Measurements from ENCODE around the gene RNF2. TPM values are rescaled to one million over a fixed set of nuclear protein-coding genes. Genes with fewer than 3 reads are reported as not detected.

Gene RNF2
- total RNA-seq, 1 donor from 2014 or later = 15.9 TPM

GRCh38 chr1:185070051-185070450, 24.7 kb downstream of the RNF2 start:
- no peaks in the 10 kb centered on the region for H3K9me3 ChIP-seq
- TF ChIP-seq CTCF (IDR thresholded peaks at IDR 0.05) = no peak
- intact Hi-C loops (cut with DNase I) = no loop called here
- H3K27ac ChIP-seq = no peak overlapping the region
- H3K36me3 ChIP-seq = no peaks in the 10 kb centered on the region
- H3K4me1 ChIP-seq = no peaks in the 10 kb centered on the region
- ATAC-seq (no peak), DNase-seq (no peak)
- H3K4me3 ChIP-seq = no peak overlapping the region
- H3K27me3 ChIP-seq = no peaks in the 10 kb centered on the region

GRCh38 chr1:185073725-185074124, 28.4 kb downstream of the RNF2 start:
- Histone ChIP-seq H3K36me3 (no peaks in the 10 kb centered on the region), H3K4me3 (no peak overlapping the region), H3K9me3 (no peaks in the 10 kb centered on the region), H3K27me3 (no peaks in the 10 kb centered on the region), H3K4me1 (no peaks in the 10 kb centered on the region), H3K27ac (no peak overlapping the region)
- DNase-seq (no peak), ATAC-seq (no peak)
- TF ChIP-seq CTCF (IDR thresholded peaks at IDR 0.05) = no peak
- intact Hi-C loops (cut with DNase I) = no loop called here

GRCh38 chr1:185074307-185074706, 28.9 kb downstream of the RNF2 start:
- no peak for TF ChIP-seq CTCF (IDR thresholded peaks at IDR 0.05)
- ATAC-seq = no peak

GRCh38 chr1:185075476-185075875, 30.1 kb downstream of the RNF2 start:
- no peak for TF ChIP-seq CTCF (IDR thresholded peaks at IDR 0.05)
- intact Hi-C loops (cut with DNase I) = no loop called here
- ATAC-seq = no peak
- H3K27ac ChIP-seq = no peak overlapping the region
- H3K36me3 ChIP-seq = no peaks in the 10 kb centered on the region
- H3K27me3 ChIP-seq = no peaks in the 10 kb centered on the region
- no peaks in the 10 kb centered on the region for H3K9me3 ChIP-seq
- H3K4me1 ChIP-seq = no peaks in the 10 kb centered on the region
- H3K4me3 ChIP-seq = no peak overlapping the region
- no peak for DNase-seq

More at GRCh38 chr1:185074307-185074706, 28.9 kb downstream of the RNF2 start:
- Histone ChIP-seq H3K4me1 (no peaks in the 10 kb centered on the region), H3K9me3 (no peaks in the 10 kb centered on the region), H3K27me3 (no peaks in the 10 kb centered on the region), H3K36me3 (no peaks in the 10 kb centered on the region), H3K4me3 (no peak overlapping the region), H3K27ac (no peak overlapping the region)
- no peak for DNase-seq
- intact Hi-C loops (cut with DNase I) = no loop called here

- DNase-seq = no peak
- Histone ChIP-seq H3K9me3 (no peaks in the 10 kb centered on the region), H3K4me1 (no peaks in the 10 kb centered on the region), H3K36me3 (no peaks in the 10 kb centered on the region), H3K4me3 (no peak overlapping the region), H3K27me3 (no peaks in the 10 kb centered on the region), H3K27ac (no peak overlapping the region)
- no peak for ATAC-seq
- TF ChIP-seq CTCF (IDR thresholded peaks at IDR 0.05) = no peak
- intact Hi-C loops (cut with DNase I) = no loop called here
These were observed 32.0 kb downstream of the RNF2 start for GRCh38 chr1:185077374-185077773.

GRCh38 chr1:185080422-185080821, 35.1 kb downstream of the RNF2 start:
- no peak for DNase-seq
- no peaks in the 10 kb centered on the region for H3K4me1 ChIP-seq
- H3K27me3 ChIP-seq = no peaks in the 10 kb centered on the region

More at GRCh38 chr1:185080422-185080821, 35.1 kb downstream of the RNF2 start:
- ATAC-seq = no peak
- H3K36me3 ChIP-seq = no peaks in the 10 kb centered on the region
- intact Hi-C loops (cut with DNase I) = no loop called here
- no peak overlapping the region for H3K4me3 ChIP-seq
- no peak overlapping the region for H3K27ac ChIP-seq
- TF ChIP-seq CTCF (IDR thresholded peaks at IDR 0.05) = no peak
- no peaks in the 10 kb centered on the region for H3K9me3 ChIP-seq
